Testis (tissue), 2 donors: ENCODE results near the gene PIGU.

Experiments used
- POLR2A ChIP-seq: fragments of 450-650 bp; IDR thresholded peaks from one replicate; pipeline ENCODE4 v1.6.1; 2017; ENCODE audit warnings: antibody characterized with exemption, mild to moderate bottlenecking, moderate library complexity
- TF ChIP-seq, protein P1 (sequence below), 3 experiments: fragments of 450-650 bp in 2 of 3; fragments of 200-600 bp in 1 of 3; sonication (generic) in 1 of 3; IDR thresholded peaks; one replicate each; pipeline ENCODE4 v1.5.1; 2016 to 2019; ENCODE audit warnings: antibody characterized with exemption in 3 of 3, mild to moderate bottlenecking in 2 of 3, moderate library complexity in 1 of 3

DNA sequence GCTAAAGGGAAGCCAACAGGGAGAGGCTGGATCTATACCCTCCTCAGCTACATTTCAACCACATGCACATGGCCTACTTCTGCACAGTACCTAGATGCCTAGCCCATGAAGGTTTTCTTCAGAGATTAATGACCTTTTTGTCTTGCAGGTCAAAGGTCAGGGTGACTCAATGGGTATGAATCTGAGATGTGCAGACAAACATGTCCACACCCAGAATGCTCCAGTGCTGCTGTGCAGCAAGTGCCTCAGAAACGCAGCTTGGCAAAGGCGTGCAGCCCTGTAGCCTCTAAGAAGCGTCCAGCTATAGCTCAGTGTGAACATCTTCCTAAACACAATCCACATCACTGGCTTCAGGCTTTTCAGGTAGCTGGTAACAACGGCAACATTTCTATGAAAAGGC lies 94.0 kb downstream of the PIGU start:
- TF ChIP-seq POLR2A, result no peak
- TF ChIP-seq, protein P1, sequence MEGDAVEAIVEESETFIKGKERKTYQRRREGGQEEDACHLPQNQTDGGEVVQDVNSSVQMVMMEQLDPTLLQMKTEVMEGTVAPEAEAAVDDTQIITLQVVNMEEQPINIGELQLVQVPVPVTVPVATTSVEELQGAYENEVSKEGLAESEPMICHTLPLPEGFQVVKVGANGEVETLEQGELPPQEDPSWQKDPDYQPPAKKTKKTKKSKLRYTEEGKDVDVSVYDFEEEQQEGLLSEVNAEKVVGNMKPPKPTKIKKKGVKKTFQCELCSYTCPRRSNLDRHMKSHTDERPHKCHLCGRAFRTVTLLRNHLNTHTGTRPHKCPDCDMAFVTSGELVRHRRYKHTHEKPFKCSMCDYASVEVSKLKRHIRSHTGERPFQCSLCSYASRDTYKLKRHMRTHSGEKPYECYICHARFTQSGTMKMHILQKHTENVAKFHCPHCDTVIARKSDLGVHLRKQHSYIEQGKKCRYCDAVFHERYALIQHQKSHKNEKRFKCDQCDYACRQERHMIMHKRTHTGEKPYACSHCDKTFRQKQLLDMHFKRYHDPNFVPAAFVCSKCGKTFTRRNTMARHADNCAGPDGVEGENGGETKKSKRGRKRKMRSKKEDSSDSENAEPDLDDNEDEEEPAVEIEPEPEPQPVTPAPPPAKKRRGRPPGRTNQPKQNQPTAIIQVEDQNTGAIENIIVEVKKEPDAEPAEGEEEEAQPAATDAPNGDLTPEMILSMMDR (IDR thresholded peaks at IDR 0.05), result no peak
